Measurements from ENCODE around the gene BLOC1S5.

Gene BLOC1S5

GRCh38 chr6:8100159-8100854 is 36.1 kb upstream of the BLOC1S5 start:
- TF ChIP-seq TAF1 (IDR thresholded peaks at IDR 0.05; ENCODE audit: borderline replicate concordance, insufficient read depth, low read length), result no peak
- no peak for TF ChIP-seq SIN3A (IDR thresholded peaks at IDR 0.05; ENCODE audit: borderline replicate concordance, insufficient read depth, low read length)
- no peak for TF ChIP-seq REST (IDR thresholded peaks at IDR 0.05; ENCODE audit: insufficient read depth in 1 of 2, low read depth in 2 of 2, low read length in 2 of 2)
- TF ChIP-seq POLR2AphosphoS5 (IDR thresholded peaks at IDR 0.05; ENCODE audit: low read depth, low read length), result no peak
- TF ChIP-seq FOXP2 (optimal IDR thresholded peaks at IDR 0.05; ENCODE audit: borderline replicate concordance, extremely low read depth, extremely low read length, insufficient read depth), result no peak

GRCh38 chr6:8090650-8091049 is 26.5 kb upstream of the BLOC1S5 start:
- TF ChIP-seq TAF1 (IDR thresholded peaks at IDR 0.05; ENCODE audit: borderline replicate concordance, insufficient read depth, low read length) (no peak), SIN3A (IDR thresholded peaks at IDR 0.05; ENCODE audit: borderline replicate concordance, insufficient read depth, low read length) (no peak), REST (IDR thresholded peaks at IDR 0.05; ENCODE audit: insufficient read depth in 1 of 2, low read depth in 2 of 2, low read length in 2 of 2) (no peak), POLR2AphosphoS5 (IDR thresholded peaks at IDR 0.05; ENCODE audit: low read depth, low read length) (no peak), FOXP2 (optimal IDR thresholded peaks at IDR 0.05; ENCODE audit: borderline replicate concordance, extremely low read depth, extremely low read length, insufficient read depth) (no peak)

GRCh38 chr6:8088886-8089285 is 24.7 kb upstream of the BLOC1S5 start:
- no peak for TF ChIP-seq FOXP2 (optimal IDR thresholded peaks at IDR 0.05; ENCODE audit: borderline replicate concordance, extremely low read depth, extremely low read length, insufficient read depth)
- TF ChIP-seq SIN3A (IDR thresholded peaks at IDR 0.05; ENCODE audit: borderline replicate concordance, insufficient read depth, low read length), result no peak
- TF ChIP-seq REST (IDR thresholded peaks at IDR 0.05; ENCODE audit: insufficient read depth in 1 of 2, low read depth in 2 of 2, low read length in 2 of 2), result no peak
- TF ChIP-seq POLR2AphosphoS5 (IDR thresholded peaks at IDR 0.05; ENCODE audit: low read depth, low read length), result no peak
- TF ChIP-seq TAF1 (IDR thresholded peaks at IDR 0.05; ENCODE audit: borderline replicate concordance, insufficient read depth, low read length), result no peak

- no peak for TF ChIP-seq REST (IDR thresholded peaks at IDR 0.05; ENCODE audit: insufficient read depth in 1 of 2, low read depth in 2 of 2, low read length in 2 of 2)
- no peak for TF ChIP-seq SIN3A (IDR thresholded peaks at IDR 0.05; ENCODE audit: borderline replicate concordance, insufficient read depth, low read length)
- TF ChIP-seq POLR2AphosphoS5 (IDR thresholded peaks at IDR 0.05; ENCODE audit: low read depth, low read length), result no peak
- no peak for TF ChIP-seq TAF1 (IDR thresholded peaks at IDR 0.05; ENCODE audit: borderline replicate concordance, insufficient read depth, low read length)
- TF ChIP-seq FOXP2 (optimal IDR thresholded peaks at IDR 0.05; ENCODE audit: borderline replicate concordance, extremely low read depth, extremely low read length, insufficient read depth), result no peak
These were observed 23.9 kb upstream of the BLOC1S5 start for GRCh38 chr6:8087870-8088754.

Measured in PFSK-1 (cell line).